ENCODE data around the gene TOPBP1. TPM values are rescaled to one million over a fixed set of nuclear protein-coding genes. Genes with fewer than 3 reads are reported as not detected.

Gene TOPBP1
- total RNA-seq, 2 experiments from 2014 or later, result 131 to 139 TPM

- POLR2A ChIA-PET, result no interaction called here
Measured at GRCh38 chr3:133701435-133702358, 40.0 kb upstream of the TOPBP1 start.

GRCh38 chr3:133700351-133700750, 38.6 kb upstream of the TOPBP1 start:
- DNase-seq (ENCODE audit: low spot score), result no peak
- no peaks in the 10 kb centered on the region for H3K9me2 ChIP-seq (ENCODE audit: insufficient read depth, low read length)
- no peak overlapping the region for H3K4me2 ChIP-seq (ENCODE audit: low read length)
- no peaks in the 10 kb centered on the region for H4K20me1 ChIP-seq (ENCODE audit: insufficient read depth, low read length)
- ChIA-PET CTCF (ENCODE audit: unreplicated experiment) (no interaction called here), POLR2A (no interaction called here)
- no peak overlapping the region for H3K4me3 ChIP-seq (ENCODE audit: low read depth, low read length, poor library complexity, severe bottlenecking)
- BruUV-seq (replicated peaks), result no TSS peak
- no peak overlapping the region for H2AFZ ChIP-seq (ENCODE audit: low read length)
- no peaks in the 10 kb centered on the region for H3K79me2 ChIP-seq (ENCODE audit: insufficient read depth, low read depth, low read length)
- no peaks in the 10 kb centered on the region for H3K36me3 ChIP-seq (ENCODE audit: insufficient read depth, low read length)
- H3K27ac ChIP-seq (ENCODE audit: low read depth, low read length, poor library complexity, severe bottlenecking), result no peak overlapping the region
- intact Hi-C loops (cut with micrococcal nuclease; ENCODE audit: unreplicated experiment), result no loop called here
- no peak for TF ChIP-seq CTCF (conservative IDR thresholded peaks at IDR 0.05; ENCODE audit: low read length)
- no peak for TF ChIP-seq EZH2phosphoT487 (IDR thresholded peaks at IDR 0.05; ENCODE audit: borderline replicate concordance, low read depth, low read length)
- no peaks in the 10 kb centered on the region for H3K4me1 ChIP-seq (ENCODE audit: insufficient read depth, low read length, poor library complexity, severe bottlenecking)
- no peaks in the 10 kb centered on the region for H3K9me3 ChIP-seq (ENCODE audit: low read length)

More at GRCh38 chr3:133701435-133702358, 40.0 kb upstream of the TOPBP1 start:
- Histone ChIP-seq H3K27ac (ENCODE audit: low read depth, low read length, poor library complexity, severe bottlenecking) (no peak overlapping the region), H3K36me3 (ENCODE audit: insufficient read depth, low read length) (no peaks in the 10 kb centered on the region), H3K9me3 (ENCODE audit: low read length) (no peaks in the 10 kb centered on the region), H3K4me1 (ENCODE audit: insufficient read depth, low read length, poor library complexity, severe bottlenecking) (no peaks in the 10 kb centered on the region), H3K79me2 (ENCODE audit: insufficient read depth, low read depth, low read length) (no peaks in the 10 kb centered on the region), H2AFZ (ENCODE audit: low read length) (no peak overlapping the region), H4K20me1 (ENCODE audit: insufficient read depth, low read length) (no peaks in the 10 kb centered on the region), H3K9me2 (ENCODE audit: insufficient read depth, low read length) (no peaks in the 10 kb centered on the region), H3K4me2 (ENCODE audit: low read length) (no peak overlapping the region), H3K4me3 (ENCODE audit: low read depth, low read length, poor library complexity, severe bottlenecking) (no peak overlapping the region)
- no TSS peak for BruUV-seq (replicated peaks)
- TF ChIP-seq EZH2phosphoT487 (IDR thresholded peaks at IDR 0.05; ENCODE audit: borderline replicate concordance, low read depth, low read length) (no peak), CTCF (conservative IDR thresholded peaks at IDR 0.05; ENCODE audit: low read length) (no peak)
- no peak for DNase-seq (ENCODE audit: low spot score)
- CTCF ChIA-PET (ENCODE audit: unreplicated experiment), result no interaction called here
- intact Hi-C loops (cut with micrococcal nuclease; ENCODE audit: unreplicated experiment), result no loop called here

DNA sequence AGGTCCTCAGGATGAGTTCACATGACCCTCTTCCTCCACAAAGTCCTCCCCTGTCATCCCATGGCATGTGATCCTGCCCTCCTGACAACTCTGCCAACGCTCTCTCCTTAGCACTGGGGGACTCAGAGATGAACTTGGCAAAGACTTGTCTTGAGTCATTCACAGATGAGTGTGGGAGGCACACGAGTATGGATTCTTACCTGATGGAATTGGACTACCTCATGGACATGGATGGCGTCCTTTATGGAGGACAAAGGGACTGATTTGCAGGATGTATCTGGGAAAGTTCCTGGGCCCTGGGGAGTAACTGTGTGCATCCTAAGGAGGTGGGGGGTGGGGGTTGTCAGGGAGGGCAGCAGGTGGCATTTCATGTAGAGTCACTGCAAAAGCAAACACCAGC, 38.2 kb upstream of the TOPBP1 start:
- no peak for DNase-seq (ENCODE audit: low spot score)
- H3K4me3 ChIP-seq (ENCODE audit: low read depth, low read length, poor library complexity, severe bottlenecking), result no peak overlapping the region
- CTCF ChIA-PET (ENCODE audit: unreplicated experiment), result no interaction called here
- H4K20me1 ChIP-seq (ENCODE audit: insufficient read depth, low read length), result no peaks in the 10 kb centered on the region
- no peaks in the 10 kb centered on the region for H3K9me2 ChIP-seq (ENCODE audit: insufficient read depth, low read length)
- no peak overlapping the region for H3K4me2 ChIP-seq (ENCODE audit: low read length)
- no peaks in the 10 kb centered on the region for H3K4me1 ChIP-seq (ENCODE audit: insufficient read depth, low read length, poor library complexity, severe bottlenecking)
- POLR2A ChIA-PET, result no interaction called here
- H3K27ac ChIP-seq (ENCODE audit: low read depth, low read length, poor library complexity, severe bottlenecking), result no peak overlapping the region
- TF ChIP-seq EZH2phosphoT487 (IDR thresholded peaks at IDR 0.05; ENCODE audit: borderline replicate concordance, low read depth, low read length), result no peak
- H3K36me3 ChIP-seq (ENCODE audit: insufficient read depth, low read length), result no peaks in the 10 kb centered on the region
- no peaks in the 10 kb centered on the region for H3K9me3 ChIP-seq (ENCODE audit: low read length)
- H2AFZ ChIP-seq (ENCODE audit: low read length), result no peak overlapping the region
- no peaks in the 10 kb centered on the region for H3K79me2 ChIP-seq (ENCODE audit: insufficient read depth, low read depth, low read length)
- no TSS peak for BruUV-seq (replicated peaks)
- intact Hi-C loops (cut with micrococcal nuclease; ENCODE audit: unreplicated experiment), result no loop called here

Measured in OCI-LY7 (cell line).